Measurements from ENCODE around the gene NPC2. TPM values are rescaled to one million over a fixed set of nuclear protein-coding genes. Genes with fewer than 3 reads are reported as not detected.

The NPC2 gene
- total RNA-seq, 1 donor from 2014 or later: 324 TPM

GRCh38 chr14:74510959-74511409 lies 17.9 kb upstream of the NPC2 start:
- Histone ChIP-seq H3K27ac (peak overlapping the region; percentile 78 to 82), H3K4me3 (no peak overlapping the region), H3K36me3 (peaks cover 53 to 57% of the 10 kb centered on the region in 2 donors), H3K4me1 (peaks cover 5 to 39% of the 10 kb centered on the region in 2 donors), H3K27me3 (no peaks in the 10 kb centered on the region), H3K9me3 (no peaks in the 10 kb centered on the region)
- TF ChIP-seq CTCF (IDR thresholded peaks at IDR 0.05): no peak
- intact Hi-C loops (cut with DNase I): loop anchor here (5.0 kb wide), 1 partner anchor 36 kb away; no protein-coding TSS in a partner anchor
- peak in 1 of 2 donors; percentile 85 for DNase-seq (ENCODE audit: low spot score in 2 of 2)

GRCh38 chr14:74510223-74510931 lies 17.3 kb upstream of the NPC2 start:
- Histone ChIP-seq H3K27ac (peak overlapping the region; percentile 78 to 82), H3K36me3 (peaks cover 53 to 57% of the 10 kb centered on the region in 2 donors), H3K27me3 (no peaks in the 10 kb centered on the region), H3K4me1 (peaks cover 5 to 39% of the 10 kb centered on the region in 2 donors), H3K4me3 (no peak overlapping the region), H3K9me3 (no peaks in the 10 kb centered on the region)
- TF ChIP-seq CTCF (IDR thresholded peaks at IDR 0.05): no peak
- DNase-seq (ENCODE audit: low spot score in 2 of 2): no peak
- intact Hi-C loops (cut with DNase I): loop anchor here (5.0 kb wide), 1 partner anchor 37 kb away; no protein-coding TSS in a partner anchor

- Histone ChIP-seq H3K4me1 (peaks cover 5 to 39% of the 10 kb centered on the region in 2 donors), H3K27me3 (no peaks in the 10 kb centered on the region), H3K27ac (peak overlapping the region; percentile 78 to 82), H3K36me3 (peaks cover 60 to 64% of the 10 kb centered on the region in 2 donors), H3K9me3 (no peaks in the 10 kb centered on the region), H3K4me3 (no peak overlapping the region)
- intact Hi-C loops (cut with DNase I): loop anchor here (5.0 kb wide), 1 partner anchor 38 kb away; no protein-coding TSS in a partner anchor
- DNase-seq (ENCODE audit: low spot score in 2 of 2): no peak
- no peak for TF ChIP-seq CTCF (IDR thresholded peaks at IDR 0.05)
Observed at GRCh38 chr14:74509587-74510222, 16.6 kb upstream of the NPC2 start.

GRCh38 chr14:74508844-74509428 lies 15.8 kb upstream of the NPC2 start:
- H3K27me3 ChIP-seq: no peaks in the 10 kb centered on the region
- intact Hi-C loops (cut with DNase I): no loop called here
- peak in 1 of 2 donors; percentile 61 for DNase-seq (ENCODE audit: low spot score in 2 of 2)
- H3K4me3 ChIP-seq: no peak overlapping the region
- peaks cover 5 to 35% of the 10 kb centered on the region in 2 donors for H3K4me1 ChIP-seq
- H3K9me3 ChIP-seq: no peaks in the 10 kb centered on the region
- no peak for TF ChIP-seq CTCF (IDR thresholded peaks at IDR 0.05)
- peaks cover 68 to 72% of the 10 kb centered on the region in 2 donors for H3K36me3 ChIP-seq
- H3K27ac ChIP-seq: peak overlapping the region; percentile 78 to 82

- peak in 1 of 2 donors; percentile 58 for DNase-seq (ENCODE audit: low spot score in 2 of 2)
- Histone ChIP-seq H3K9me3 (no peaks in the 10 kb centered on the region), H3K27ac (peak overlapping the region; percentile 78 to 82), H3K4me1 (peaks cover 5 to 29% of the 10 kb centered on the region in 2 donors), H3K4me3 (no peak overlapping the region), H3K27me3 (no peaks in the 10 kb centered on the region), H3K36me3 (peaks cover 69 to 78% of the 10 kb centered on the region in 2 donors)
- TF ChIP-seq CTCF (IDR thresholded peaks at IDR 0.05): no peak
- intact Hi-C loops (cut with DNase I): no loop called here
Observed at GRCh38 chr14:74508292-74508731, 15.2 kb upstream of the NPC2 start.

All from ascending aorta (tissue), 2 donors.